Neural crest cell (in vitro differentiated cells): ENCODE results near the gene MEX3C. TPM values are rescaled to one million over a fixed set of nuclear protein-coding genes. Genes with fewer than 3 reads are reported as not detected.

Source experiments
- DNase-seq: peaks from one replicate; pipeline ENCODE4 v3.0.0; 2021; ENCODE audit warnings: low read depth, mixed read lengths, low spot score
- H3K27ac Mint-ChIP-seq: one replicate; pipeline ENCODE4 v1.8.0; 2021; ENCODE audit warnings: mild to moderate bottlenecking, mixed read lengths; ENCODE audit not compliant: unreplicated experiment
- H3K27me3 Mint-ChIP-seq: 2 replicates; pipeline ENCODE4 v1.8.0; 2021; ENCODE audit warnings: low read depth, mild to moderate bottlenecking, mixed read lengths
- H3K36me3 Mint-ChIP-seq: 2 replicates; pipeline ENCODE4 v1.8.0; 2021; ENCODE audit warnings: low read depth, mild to moderate bottlenecking, mixed read lengths
- H3K4me1 Mint-ChIP-seq: 2 replicates; pipeline ENCODE4 v1.8.0; 2021; ENCODE audit warnings: mixed read lengths
- H3K4me3 Mint-ChIP-seq: one replicate; pipeline ENCODE4 v1.8.0; 2021; ENCODE audit warnings: mild to moderate bottlenecking, mixed read lengths
- H3K9me3 Mint-ChIP-seq: 2 replicates; pipeline ENCODE4 v1.8.0; 2021; ENCODE audit warnings: mixed read lengths
- CTCF ChIP-seq: fragments of 200-600 bp; sonication (generic); conservative IDR thresholded peaks from 2 replicates; pipeline ENCODE4 v1.5.0; 2021; ENCODE audit warnings: antibody characterized with exemption, mild to moderate bottlenecking
- total RNA-seq: library from RNA; stranded (reverse); gene quantifications from 2 replicates; pipeline ENCODE4 v1.2.1, GENCODE V29; 2021

Gene MEX3C
- total RNA-seq, 1 donor from 2014 or later: 70.7 TPM

- no peak overlapping the region for H3K4me3 Mint-ChIP-seq
- no peak overlapping the region for H3K27ac Mint-ChIP-seq
- no peaks in the 10 kb centered on the region for H3K27me3 Mint-ChIP-seq
- TF ChIP-seq CTCF: no peak
- peaks cover 34% of the 10 kb centered on the region for H3K4me1 Mint-ChIP-seq
- no peaks in the 10 kb centered on the region for H3K9me3 Mint-ChIP-seq
- DNase-seq: no peak
- peaks cover 6% of the 10 kb centered on the region for H3K36me3 Mint-ChIP-seq
Observed at GRCh38 chr18:51168960-51169662, 28.4 kb downstream of the MEX3C start.

- Mint-ChIP-seq H3K4me3 (no peak overlapping the region), H3K36me3 (peaks cover 6% of the 10 kb centered on the region), H3K4me1 (peaks cover 34% of the 10 kb centered on the region), H3K27me3 (no peaks in the 10 kb centered on the region), H3K27ac (peak overlapping the region; percentile 80), H3K9me3 (no peaks in the 10 kb centered on the region)
- no peak for TF ChIP-seq CTCF
- DNase-seq: no peak
Observed at GRCh38 chr18:51168026-51168742, 29.3 kb downstream of the MEX3C start.

DNA sequence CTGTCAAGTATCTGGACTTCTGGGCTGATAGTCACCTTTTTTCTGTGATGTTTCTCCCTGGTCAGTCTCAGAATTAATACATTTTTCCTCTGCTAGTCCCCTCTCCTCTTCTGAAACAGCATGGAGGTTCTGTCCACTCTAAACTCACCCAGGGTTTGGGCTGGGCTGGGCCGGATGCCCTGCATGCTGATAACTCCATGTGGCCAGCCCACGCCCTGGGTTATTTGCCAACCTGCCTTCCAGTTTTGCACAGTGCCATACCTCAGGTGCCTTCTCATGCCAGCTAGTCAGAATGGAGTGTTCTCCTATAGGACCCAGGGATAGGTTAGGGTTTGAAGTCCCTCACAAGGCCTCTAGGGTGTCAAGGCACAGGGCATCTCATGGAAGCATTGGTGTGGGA is 32.2 kb downstream of the MEX3C start:
- H3K4me3 Mint-ChIP-seq: no peak overlapping the region
- H3K4me1 Mint-ChIP-seq: peaks cover 39% of the 10 kb centered on the region
- H3K27me3 Mint-ChIP-seq: no peaks in the 10 kb centered on the region
- TF ChIP-seq CTCF: no peak
- no peaks in the 10 kb centered on the region for H3K9me3 Mint-ChIP-seq
- no peak overlapping the region for H3K27ac Mint-ChIP-seq
- H3K36me3 Mint-ChIP-seq: peaks cover 2% of the 10 kb centered on the region
- DNase-seq: no peak

GRCh38 chr18:51164761-51165281 is 32.7 kb downstream of the MEX3C start:
- Mint-ChIP-seq H3K27me3 (no peaks in the 10 kb centered on the region), H3K9me3 (no peaks in the 10 kb centered on the region), H3K36me3 (peaks cover 2% of the 10 kb centered on the region), H3K4me3 (no peak overlapping the region), H3K27ac (peak overlapping the region; percentile 43), H3K4me1 (peaks cover 39% of the 10 kb centered on the region)
- DNase-seq: no peak
- TF ChIP-seq CTCF: no peak

GRCh38 chr18:51164342-51164741 is 33.1 kb downstream of the MEX3C start:
- Mint-ChIP-seq H3K4me1 (peaks cover 39% of the 10 kb centered on the region), H3K36me3 (peaks cover 2% of the 10 kb centered on the region), H3K9me3 (no peaks in the 10 kb centered on the region), H3K4me3 (no peak overlapping the region), H3K27me3 (no peaks in the 10 kb centered on the region), H3K27ac (no peak overlapping the region)
- no peak for TF ChIP-seq CTCF
- no peak for DNase-seq
